Measurements from ENCODE around the gene CYP39A1. TPM values are rescaled to one million over a fixed set of nuclear protein-coding genes. Genes with fewer than 3 reads are reported as not detected.

CYP39A1 gene
- total RNA-seq, 1 experiment from 2014 or later: 0.54 TPM

- Histone ChIP-seq H3K36me3 (ENCODE audit: control insufficient read depth in 1 of 2, insufficient read depth in 2 of 2, low read length in 2 of 2) (no peaks in the 10 kb centered on the region), H3K4me1 (ENCODE audit: control insufficient read depth in 1 of 2, insufficient read depth in 2 of 2, low read length in 2 of 2) (no peaks in the 10 kb centered on the region), H4K20me1 (ENCODE audit: insufficient read depth) (no peaks in the 10 kb centered on the region), H3K9me3 (ENCODE audit: control insufficient read depth in 1 of 2, insufficient read depth in 1 of 2, low read depth in 1 of 2, low read length in 2 of 2) (no peaks in the 10 kb centered on the region), H3K9me2 (ENCODE audit: insufficient read depth) (no peaks in the 10 kb centered on the region), H2AFZ (ENCODE audit: low read depth, low read length, poor library complexity, severe bottlenecking) (no peak overlapping the region), H3K27me3 (ENCODE audit: insufficient read depth, low read length) (no peaks in the 10 kb centered on the region), H3K4me3 (replicated peaks in 1 of 2; ENCODE audit: low read depth in 1 of 2, low read length in 2 of 2) (no peak overlapping the region), H3K27ac (ENCODE audit: low read depth, low read length) (no peak overlapping the region), H3K4me2 (ENCODE audit: low read length) (no peak overlapping the region), H3K9ac (ENCODE audit: low read length) (no peak overlapping the region), H3K79me2 (ENCODE audit: insufficient read depth, low read length) (no peaks in the 10 kb centered on the region)
- DNase-seq (ENCODE audit: low read depth, low spot score): no peak
- no peak for ATAC-seq
- no TSS peak for BruUV-seq (replicated peaks)
- TF ChIP-seq SIN3A (IDR thresholded peaks at IDR 0.05; ENCODE audit: low read depth) (no peak), ZNF274 (IDR thresholded peaks at IDR 0.05; ENCODE audit: low read depth, low read length) (no peak), FOSL1 (IDR thresholded peaks at IDR 0.05; ENCODE audit: low read depth) (no peak), POLR2AphosphoS5 (IDR thresholded peaks at IDR 0.05; ENCODE audit: low read depth, low read length) (no peak), EZH2phosphoT487 (IDR thresholded peaks at IDR 0.05; ENCODE audit: borderline replicate concordance) (no peak), RAD21 (IDR thresholded peaks at IDR 0.05; ENCODE audit: low read depth) (no peak), ZBTB33 (IDR thresholded peaks at IDR 0.05; ENCODE audit: extremely low read depth, insufficient replicate concordance, low read length) (no peak), EGR1 (IDR thresholded peaks at IDR 0.05; ENCODE audit: low read depth) (no peak)
- TF ChIP-seq, protein P1, sequence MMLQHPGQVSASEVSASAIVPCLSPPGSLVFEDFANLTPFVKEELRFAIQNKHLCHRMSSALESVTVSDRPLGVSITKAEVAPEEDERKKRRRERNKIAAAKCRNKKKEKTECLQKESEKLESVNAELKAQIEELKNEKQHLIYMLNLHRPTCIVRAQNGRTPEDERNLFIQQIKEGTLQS (IDR thresholded peaks at IDR 0.05): no peak
- TF ChIP-seq, protein P2, sequence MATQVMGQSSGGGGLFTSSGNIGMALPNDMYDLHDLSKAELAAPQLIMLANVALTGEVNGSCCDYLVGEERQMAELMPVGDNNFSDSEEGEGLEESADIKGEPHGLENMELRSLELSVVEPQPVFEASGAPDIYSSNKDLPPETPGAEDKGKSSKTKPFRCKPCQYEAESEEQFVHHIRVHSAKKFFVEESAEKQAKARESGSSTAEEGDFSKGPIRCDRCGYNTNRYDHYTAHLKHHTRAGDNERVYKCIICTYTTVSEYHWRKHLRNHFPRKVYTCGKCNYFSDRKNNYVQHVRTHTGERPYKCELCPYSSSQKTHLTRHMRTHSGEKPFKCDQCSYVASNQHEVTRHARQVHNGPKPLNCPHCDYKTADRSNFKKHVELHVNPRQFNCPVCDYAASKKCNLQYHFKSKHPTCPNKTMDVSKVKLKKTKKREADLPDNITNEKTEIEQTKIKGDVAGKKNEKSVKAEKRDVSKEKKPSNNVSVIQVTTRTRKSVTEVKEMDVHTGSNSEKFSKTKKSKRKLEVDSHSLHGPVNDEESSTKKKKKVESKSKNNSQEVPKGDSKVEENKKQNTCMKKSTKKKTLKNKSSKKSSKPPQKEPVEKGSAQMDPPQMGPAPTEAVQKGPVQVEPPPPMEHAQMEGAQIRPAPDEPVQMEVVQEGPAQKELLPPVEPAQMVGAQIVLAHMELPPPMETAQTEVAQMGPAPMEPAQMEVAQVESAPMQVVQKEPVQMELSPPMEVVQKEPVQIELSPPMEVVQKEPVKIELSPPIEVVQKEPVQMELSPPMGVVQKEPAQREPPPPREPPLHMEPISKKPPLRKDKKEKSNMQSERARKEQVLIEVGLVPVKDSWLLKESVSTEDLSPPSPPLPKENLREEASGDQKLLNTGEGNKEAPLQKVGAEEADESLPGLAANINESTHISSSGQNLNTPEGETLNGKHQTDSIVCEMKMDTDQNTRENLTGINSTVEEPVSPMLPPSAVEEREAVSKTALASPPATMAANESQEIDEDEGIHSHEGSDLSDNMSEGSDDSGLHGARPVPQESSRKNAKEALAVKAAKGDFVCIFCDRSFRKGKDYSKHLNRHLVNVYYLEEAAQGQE (IDR thresholded peaks at IDR 0.05; ENCODE audit: low read depth): no peak
- CTCF ChIA-PET: no interaction called here
- POLR2A ChIA-PET: no interaction called here
- intact Hi-C loops (cut with micrococcal nuclease): no loop called here
- RAD21 ChIA-PET (ENCODE audit: low non-redundant PET in 1 of 2, low total read pairs in 2 of 2, uncharacterized antibody in 2 of 2, unreplicated experiment in 2 of 2): no interaction called here
Observed at GRCh38 chr6:46510651-46511050, 142.0 kb downstream of the CYP39A1 start.
